Measurements from ENCODE around the gene OTOS. TPM values are rescaled to one million over a fixed set of nuclear protein-coding genes. Genes with fewer than 3 reads are reported as not detected.

Gene OTOS
- total and polyA plus RNA-seq, 9 of the 15 experiments (the other 6 are each of a cell fraction or from before 2014, with no cell fraction given), result not detected

DNA sequence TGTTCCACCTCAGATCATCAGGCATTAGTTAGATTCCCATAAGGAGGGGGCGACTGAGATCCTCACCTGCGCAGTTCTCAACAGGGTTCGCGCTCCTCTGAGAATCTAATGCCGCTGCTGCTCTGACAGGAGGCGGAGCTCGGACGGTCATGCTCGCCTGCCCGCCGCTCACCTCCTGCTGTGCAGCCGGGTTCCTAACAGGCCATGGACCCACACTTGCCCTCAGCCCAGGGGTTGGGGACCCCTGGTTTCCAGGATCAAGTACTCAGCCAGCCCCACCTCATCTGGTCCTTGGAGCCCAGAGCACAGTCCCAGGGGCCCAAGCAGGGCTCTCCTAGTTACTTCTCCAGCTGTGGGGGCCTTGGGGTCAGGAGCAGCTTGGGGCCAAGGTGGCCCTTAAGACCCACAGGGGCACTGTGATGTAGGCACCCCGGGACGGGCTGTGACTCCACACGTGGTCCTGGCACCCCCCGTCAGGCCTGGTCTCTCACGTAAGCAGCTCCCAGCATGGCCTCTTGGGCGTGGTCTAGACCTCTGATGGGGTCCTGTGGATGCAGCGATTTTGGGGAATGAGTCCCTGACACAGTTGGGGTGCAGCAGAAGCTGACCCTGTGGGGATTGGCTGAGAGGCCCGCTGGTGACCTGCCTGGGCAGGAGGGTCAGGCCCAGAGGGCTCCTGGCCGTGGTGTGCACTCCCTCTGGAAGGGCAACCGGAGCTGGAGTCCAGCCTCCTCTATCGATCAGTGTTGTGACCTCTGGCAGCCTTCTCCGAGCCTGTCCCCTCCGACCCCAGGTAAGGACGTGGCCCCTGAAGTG lies 28.3 kb upstream of the OTOS start:
- intact Hi-C loops (cut with micrococcal nuclease) (no loop called here), in situ Hi-C loops (cut with MboI) (no loop called here)
- no peaks in the 10 kb centered on the region for H3K9me3 ChIP-seq (replicated peaks; ENCODE audit: control insufficient read depth, insufficient read depth, low read depth, low read length)
- DNase-seq (ENCODE audit: extremely low read depth in 1 of 4, low spot score in 3 of 4), result no peak
- CTCF ChIA-PET (ENCODE audit: low intra/inter-chr PET ratio), result no interaction called here
- no peak overlapping the region for H3K4me2 ChIP-seq (ENCODE audit: insufficient read depth, low read length)
- no peaks in the 10 kb centered on the region for H3K9me1 ChIP-seq (ENCODE audit: control insufficient read depth, insufficient read depth, low read length)
- H3K4me3 ChIP-seq, result no peak overlapping the region
- no peak overlapping the region for H3K27ac ChIP-seq (ENCODE audit: extremely low read depth, low read depth, low read length)
- H3K4me1 ChIP-seq (replicated peaks in 1 of 2; ENCODE audit: control insufficient read depth in 2 of 2, insufficient read depth in 2 of 2, low read length in 2 of 2), result no peaks in the 10 kb centered on the region
- TF ChIP-seq HIVEP1 (CRISPR knock-in tag; IDR thresholded peaks at IDR 0.05), result no peak
- no peak for TF ChIP-seq L3MBTL2 (IDR thresholded peaks at IDR 0.05)
- TF ChIP-seq, protein P1, sequence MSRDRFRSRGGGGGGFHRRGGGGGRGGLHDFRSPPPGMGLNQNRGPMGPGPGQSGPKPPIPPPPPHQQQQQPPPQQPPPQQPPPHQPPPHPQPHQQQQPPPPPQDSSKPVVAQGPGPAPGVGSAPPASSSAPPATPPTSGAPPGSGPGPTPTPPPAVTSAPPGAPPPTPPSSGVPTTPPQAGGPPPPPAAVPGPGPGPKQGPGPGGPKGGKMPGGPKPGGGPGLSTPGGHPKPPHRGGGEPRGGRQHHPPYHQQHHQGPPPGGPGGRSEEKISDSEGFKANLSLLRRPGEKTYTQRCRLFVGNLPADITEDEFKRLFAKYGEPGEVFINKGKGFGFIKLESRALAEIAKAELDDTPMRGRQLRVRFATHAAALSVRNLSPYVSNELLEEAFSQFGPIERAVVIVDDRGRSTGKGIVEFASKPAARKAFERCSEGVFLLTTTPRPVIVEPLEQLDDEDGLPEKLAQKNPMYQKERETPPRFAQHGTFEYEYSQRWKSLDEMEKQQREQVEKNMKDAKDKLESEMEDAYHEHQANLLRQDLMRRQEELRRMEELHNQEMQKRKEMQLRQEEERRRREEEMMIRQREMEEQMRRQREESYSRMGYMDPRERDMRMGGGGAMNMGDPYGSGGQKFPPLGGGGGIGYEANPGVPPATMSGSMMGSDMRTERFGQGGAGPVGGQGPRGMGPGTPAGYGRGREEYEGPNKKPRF (IDR thresholded peaks at IDR 0.05; ENCODE audit: low read depth, low read length), result no peak
- TF ChIP-seq FIP1L1 (IDR thresholded peaks at IDR 0.05; ENCODE audit: low read depth, low read length, poor library complexity, severe bottlenecking), result no peak
- no peak for TF ChIP-seq SPI1 (IDR thresholded peaks at IDR 0.05; ENCODE audit: borderline replicate concordance, low read depth, low read length)
- no peak for TF ChIP-seq DMBX1 (CRISPR knock-in tag; IDR thresholded peaks at IDR 0.05; ENCODE audit: borderline replicate concordance)
- TF ChIP-seq KLF10 (CRISPR knock-in tag; IDR thresholded peaks at IDR 0.05), result no peak
- TF ChIP-seq SIRT6 (IDR thresholded peaks at IDR 0.05; ENCODE audit: low read depth, low read length), result no peak
- no peak overlapping the region for H2AFZ ChIP-seq (ENCODE audit: low read depth, low read length)
- peaks cover 0 to 60% of the 10 kb centered on the region in 2 experiments; a peak in 3 of 5 replicates for H3K27me3 ChIP-seq (ENCODE audit: control insufficient read depth in 2 of 2, insufficient read depth in 2 of 2, low read length in 2 of 2)
- H4K20me1 ChIP-seq (replicated peaks; ENCODE audit: control insufficient read depth, insufficient read depth, low read length), result no peaks in the 10 kb centered on the region
- no peaks in the 10 kb centered on the region for H3K36me3 ChIP-seq (ENCODE audit: control insufficient read depth, insufficient read depth, low read length)
- no peak for FAIRE-seq
- 2% methylated on average over 24 of the region's 26 CpGs for WGBS (ENCODE audit: insufficient coverage, low coverage, missing lambda C conversion rate)
- BruUV-seq (replicated peaks), result no TSS peak
- H3K9ac ChIP-seq (ENCODE audit: insufficient read depth in 1 of 2, low read depth in 2 of 2, low read length in 2 of 2), result no peak overlapping the region
- ATAC-seq, result no peak
- H3K79me2 ChIP-seq (ENCODE audit: control insufficient read depth, insufficient read depth, low read length), result no peaks in the 10 kb centered on the region
- POLR2A ChIA-PET, result no interaction called here
